ENCODE data around the gene GPR4.
"Not testable (repeated sequence)": the region's sequence is repeated elsewhere in the genome, so short reads cannot be mapped to it uniquely, and the experiment has no call there.

The GPR4 gene

GRCh38 chr19:45601524-45602374 is at the start of gene GPR4:
Gene GPR4 (minus strand): TSS chr19:45602212. CDS start chr19:45591866, 10,346 bp downstream.
- no peak for DNase-seq (ENCODE audit: low spot score)

- DNase-seq (ENCODE audit: low spot score), result no peak
Observed at GRCh38 chr19:45650722-45651121, 48.7 kb upstream of the GPR4 start.

GRCh38 chr19:45646345-45646698 is 44.3 kb upstream of the GPR4 start:
- DNase-seq (ENCODE audit: low spot score), result no peak

- DNase-seq (ENCODE audit: low spot score), result peak; percentile 98
Observed at GRCh38 chr19:45645631-45646344, 43.8 kb upstream of the GPR4 start.

GRCh38 chr19:45645068-45645630 is 43.1 kb upstream of the GPR4 start:
- DNase-seq (ENCODE audit: low spot score), result peak; percentile 99

GRCh38 chr19:45643927-45644771 is 42.1 kb upstream of the GPR4 start:
- peak; percentile 59 for DNase-seq (ENCODE audit: low spot score)

- peak; percentile 90 for DNase-seq (ENCODE audit: low spot score)
Observed at GRCh38 chr19:45643024-45643926, 41.3 kb upstream of the GPR4 start.

- peak; percentile 37 for DNase-seq (ENCODE audit: low spot score)
Observed at GRCh38 chr19:45641274-45642105, 39.5 kb upstream of the GPR4 start.

GRCh38 chr19:45640849-45641273 is 38.8 kb upstream of the GPR4 start:
- no peak for DNase-seq (ENCODE audit: low spot score)

- DNase-seq (ENCODE audit: low spot score), result no peak
Observed at GRCh38 chr19:45638930-45639729, 37.1 kb upstream of the GPR4 start, which contains the start of gene EML2. Gene EML2 (minus strand): TSS chr19:45639397. CDS start chr19:45639376, 21 bp downstream.

GRCh38 chr19:45637890-45638667 is 36.1 kb upstream of the GPR4 start:
- DNase-seq (ENCODE audit: low spot score), result no peak

- no peak for DNase-seq (ENCODE audit: low spot score)
Observed at GRCh38 chr19:45636902-45637301, 34.9 kb upstream of the GPR4 start.

GRCh38 chr19:45636275-45636674 is 34.3 kb upstream of the GPR4 start:
- no peak for DNase-seq (ENCODE audit: low spot score)

GRCh38 chr19:45632468-45633196 is 30.6 kb upstream of the GPR4 start:
- peak; percentile 36 for DNase-seq (ENCODE audit: low spot score)

- no peak for DNase-seq (ENCODE audit: low spot score)
Observed at GRCh38 chr19:45630463-45630862, 28.5 kb upstream of the GPR4 start.

GRCh38 chr19:45629704-45630103 is 27.7 kb upstream of the GPR4 start:
- DNase-seq (ENCODE audit: low spot score), result no peak

- DNase-seq (ENCODE audit: low spot score), result not testable (repeated sequence)
Observed at GRCh38 chr19:45628219-45628618, 26.2 kb upstream of the GPR4 start.

- no peak for DNase-seq (ENCODE audit: low spot score)
Observed at GRCh38 chr19:45623984-45624383, 22.0 kb upstream of the GPR4 start.
